ENCODE results near the gene WNT1.

WNT1 gene

GRCh38 chr12:49000346-49000745 lies 22.2 kb downstream of the WNT1 start:
- DNase-seq (ENCODE audit: low spot score), result no peak

GRCh38 chr12:49008943-49009342 lies 30.8 kb downstream of the WNT1 start:
- no peak for DNase-seq (ENCODE audit: low spot score)

- DNase-seq (ENCODE audit: low spot score), result no peak
These were observed 32.1 kb downstream of the WNT1 start for GRCh38 chr12:49010092-49010668.

DNA sequence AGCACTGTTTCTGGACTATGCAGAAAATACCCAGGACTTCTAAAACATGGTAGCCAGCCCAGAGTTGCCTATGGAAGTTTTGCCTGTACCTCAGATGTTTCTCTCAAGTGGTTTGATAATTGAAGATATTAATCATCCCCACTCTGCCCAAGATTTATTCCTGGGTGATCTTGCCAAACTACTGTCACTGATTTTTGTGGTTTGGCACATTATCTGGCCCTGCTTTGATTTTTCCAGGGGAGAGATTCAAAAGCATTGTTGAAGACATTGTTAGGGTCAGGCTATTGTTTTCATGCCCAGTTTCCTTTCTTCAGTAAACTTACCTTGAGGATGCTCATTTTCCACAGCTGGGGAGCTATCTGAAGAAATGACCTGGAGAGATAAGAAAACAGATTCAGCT lies 34.6 kb downstream of the WNT1 start:
- DNase-seq (ENCODE audit: low spot score), result no peak

DNA sequence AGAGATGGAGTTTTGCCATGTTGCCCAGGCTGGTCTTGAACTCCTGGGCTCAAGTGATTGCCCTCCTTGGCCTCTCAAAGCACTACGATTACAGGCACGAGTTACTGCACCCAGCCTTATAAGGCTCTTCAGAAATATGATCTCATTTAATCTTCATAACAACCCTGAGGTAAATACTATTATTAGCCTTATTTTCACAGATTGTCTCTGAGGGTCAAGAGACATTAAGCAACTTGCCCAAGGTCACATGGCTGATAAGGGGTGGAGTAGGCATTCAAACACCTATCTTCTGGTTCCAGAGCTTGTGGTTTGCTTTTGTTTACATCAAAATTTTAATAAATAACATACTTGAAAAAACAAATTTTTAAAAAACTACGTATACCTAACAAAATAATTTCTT lies 35.3 kb downstream of the WNT1 start:
- DNase-seq (ENCODE audit: low spot score), result no peak

DNA sequence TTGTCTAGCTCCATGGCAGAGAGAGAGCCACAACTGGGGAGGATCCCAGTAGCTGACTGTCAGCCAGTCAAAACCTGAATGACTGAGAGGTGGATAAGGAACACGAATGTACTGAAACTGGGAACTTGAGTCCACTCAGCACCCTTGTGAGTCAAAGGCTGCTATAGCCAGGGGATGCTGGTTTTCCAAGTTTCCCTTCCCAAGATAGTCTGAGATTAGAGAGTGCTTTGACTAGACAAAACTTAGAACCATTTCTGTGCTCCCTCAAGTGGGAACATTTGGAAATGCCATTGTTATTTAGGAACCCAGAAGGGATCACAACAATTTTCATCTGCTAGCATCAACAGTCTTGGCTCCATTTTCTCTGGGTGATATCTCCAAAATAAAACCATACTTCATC lies 36.4 kb downstream of the WNT1 start:
- no peak for DNase-seq (ENCODE audit: low spot score)

DNA sequence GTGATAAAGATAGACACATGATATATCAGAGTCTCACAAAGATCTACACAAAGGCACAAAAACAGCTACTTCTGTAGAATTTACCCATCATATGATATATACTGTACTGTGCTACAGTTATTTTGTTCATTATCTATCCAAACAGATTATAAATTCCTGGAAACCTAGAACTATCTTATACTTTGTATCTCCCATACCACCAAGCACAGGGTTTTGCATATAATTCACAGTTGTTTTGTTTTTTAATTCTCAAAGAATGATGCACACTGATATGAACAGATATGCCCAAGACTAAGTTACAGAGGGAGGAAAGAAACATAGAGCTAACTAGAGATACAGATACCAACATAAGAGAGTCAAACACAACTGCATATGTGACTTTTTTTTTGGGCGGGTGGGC lies 37.1 kb downstream of the WNT1 start:
- no peak for DNase-seq (ENCODE audit: low spot score)

DNA sequence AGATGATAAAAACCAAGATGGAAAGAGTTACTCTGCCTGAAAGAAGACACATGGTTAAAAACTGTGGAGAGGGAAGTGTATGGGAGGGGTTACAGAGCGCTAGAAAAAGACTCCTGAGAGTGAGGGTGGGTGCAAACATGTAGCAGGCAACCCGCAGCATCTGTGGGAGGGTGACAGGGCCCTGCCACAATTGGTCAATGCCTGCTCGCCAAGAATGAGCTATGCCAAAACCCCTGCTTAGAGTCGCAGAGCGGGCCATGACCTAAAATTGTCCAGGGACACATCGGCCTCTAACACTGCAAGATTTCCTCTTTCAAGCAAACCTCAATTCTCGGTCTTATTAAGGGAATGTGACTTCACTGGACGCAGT lies 39.8 kb downstream of the WNT1 start:
- DNase-seq (ENCODE audit: low spot score), result no peak

- DNase-seq (ENCODE audit: low spot score), result peak; percentile 99
These were observed 40.4 kb downstream of the WNT1 start, which contains the start of gene PRKAG1 for GRCh38 chr12:49018261-49019119. PRKAG1 (minus strand) TSS chr12:49018776; CDS start chr12:49018740, 36 bp downstream.

DNA sequence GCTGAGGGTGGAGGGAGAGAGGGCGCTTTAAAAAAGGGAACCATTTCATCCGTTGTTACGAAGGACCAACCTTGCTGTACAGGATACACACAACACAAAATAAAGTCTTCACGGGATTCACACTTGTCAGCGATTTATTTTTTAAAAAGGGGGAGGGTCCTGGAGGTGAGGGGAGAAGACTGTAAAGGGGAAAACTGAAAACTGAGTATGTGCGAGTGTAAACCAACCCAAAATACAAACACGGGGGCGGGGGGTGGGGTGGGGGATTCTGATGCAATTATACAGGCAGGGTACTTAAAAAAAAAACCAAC lies 41.0 kb downstream of the WNT1 start:
- no peak for DNase-seq (ENCODE audit: low spot score)

GRCh38 chr12:49019443-49020324 lies 41.6 kb downstream of the WNT1 start:
- no peak for DNase-seq (ENCODE audit: low spot score)

DNA sequence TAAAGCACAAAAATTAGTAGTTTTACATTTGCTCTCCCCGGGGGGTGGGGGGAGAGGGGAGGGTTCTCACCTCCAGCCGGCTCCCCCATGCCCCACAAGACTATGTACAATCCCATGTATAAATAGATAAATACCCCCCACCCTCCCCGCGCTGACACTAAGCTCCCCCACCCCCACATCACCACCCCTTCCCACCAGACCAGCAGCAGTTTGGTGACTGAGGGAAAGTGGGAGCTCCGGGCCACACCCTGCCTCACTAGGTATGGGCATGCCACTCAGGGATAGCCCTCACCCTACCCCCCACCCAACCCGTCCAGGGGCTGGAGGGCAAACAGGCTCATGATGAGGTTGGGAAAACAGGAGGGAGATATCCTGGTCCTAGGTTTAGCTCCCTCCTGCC lies 42.3 kb downstream of the WNT1 start:
- no peak for DNase-seq (ENCODE audit: low spot score)

DNA sequence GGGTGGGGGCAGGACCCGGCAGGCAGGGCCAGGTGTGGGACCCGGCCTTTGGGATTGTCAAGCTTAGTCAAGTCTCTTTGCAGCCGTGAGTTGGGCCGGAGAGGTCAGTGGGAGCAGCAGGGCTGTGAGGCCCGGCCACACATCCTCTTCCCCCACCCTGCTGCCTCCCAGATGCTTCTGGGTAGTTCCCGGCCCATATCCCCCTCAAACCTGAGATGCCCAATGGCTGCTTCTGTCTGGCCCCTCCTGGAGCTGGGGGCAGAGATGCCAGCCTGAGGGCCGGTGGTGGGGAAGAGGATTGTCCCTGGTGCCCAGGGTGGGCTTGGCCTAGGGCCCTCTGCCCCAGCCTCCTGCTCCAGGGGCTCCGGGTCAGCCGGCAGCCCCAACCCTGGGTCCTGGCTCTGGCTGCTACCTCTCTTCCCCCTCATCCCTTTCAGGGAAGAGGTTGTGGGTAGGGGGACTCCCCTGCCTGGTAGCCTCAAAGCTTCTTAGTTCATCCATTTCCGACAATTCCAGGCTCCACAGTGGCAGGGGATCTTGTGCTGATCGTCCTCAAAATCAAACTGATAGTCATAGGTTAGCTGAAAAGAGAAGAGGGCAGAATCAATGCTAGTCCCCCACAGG lies 43.3 kb downstream of the WNT1 start:
- no peak for DNase-seq (ENCODE audit: low spot score)

- no peak for DNase-seq (ENCODE audit: low spot score)
These were observed 44.5 kb downstream of the WNT1 start for GRCh38 chr12:49022558-49023178.

- DNase-seq (ENCODE audit: low spot score), result no peak
These were observed 45.7 kb downstream of the WNT1 start for GRCh38 chr12:49023812-49024211.

- DNase-seq (ENCODE audit: low spot score), result no peak
These were observed 46.4 kb downstream of the WNT1 start for GRCh38 chr12:49024543-49024942.

GRCh38 chr12:49025463-49025862 lies 47.3 kb downstream of the WNT1 start:
- no peak for DNase-seq (ENCODE audit: low spot score)

- DNase-seq (ENCODE audit: low spot score), result no peak
These were observed 48.0 kb downstream of the WNT1 start for GRCh38 chr12:49026101-49026500.

DNA sequence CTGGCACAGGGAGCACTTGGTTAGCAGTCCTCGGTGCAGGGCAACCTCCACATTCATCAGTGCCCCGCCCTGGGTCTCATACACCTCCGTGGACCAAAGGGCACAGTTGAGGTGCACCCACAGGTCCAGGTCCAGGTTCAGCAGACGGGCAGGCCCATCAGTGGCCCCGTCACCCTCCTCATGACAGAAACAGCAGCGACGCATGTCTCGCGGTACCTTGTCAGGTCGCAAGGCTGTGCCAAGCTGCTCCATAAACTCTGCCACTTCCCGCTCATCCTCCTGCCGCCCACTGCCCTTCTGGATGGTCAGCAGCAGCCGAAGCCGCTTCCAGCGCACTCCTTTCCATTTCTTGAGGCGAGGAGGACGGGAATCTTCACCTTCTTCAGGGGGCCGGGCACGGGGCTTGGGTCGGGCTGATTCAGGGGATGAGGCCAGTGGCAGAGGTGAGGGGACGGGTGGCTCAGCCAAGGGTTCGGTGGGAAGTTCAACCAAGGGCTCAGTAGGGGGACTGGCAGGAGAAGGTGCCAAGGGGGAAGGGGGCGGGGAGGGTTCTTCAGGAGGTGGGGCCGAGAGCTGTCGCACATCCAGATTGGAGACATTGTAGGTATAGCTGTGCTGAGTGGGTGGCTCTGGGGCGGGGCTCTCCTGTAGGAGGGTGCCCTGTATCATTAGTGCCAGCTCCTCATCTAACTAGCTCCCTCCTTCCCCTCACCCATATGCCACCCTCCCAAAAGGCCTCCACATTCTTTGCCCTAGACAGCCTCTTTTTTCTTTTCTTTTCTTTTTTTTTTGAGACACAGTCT lies 48.8 kb downstream of the WNT1 start:
- no peak for DNase-seq (ENCODE audit: low spot score)

GRCh38 chr12:49027846-49028555 lies 49.9 kb downstream of the WNT1 start:
- no peak for DNase-seq (ENCODE audit: low spot score)

Data from left forelimb (tissue), 1 donor.